GM21786 (cell line): Measurements from ENCODE around the gene AIFM3.

Source experiments
- ATAC-seq: cut with Tn5 transposase; IDR thresholded peaks from one replicate; pipeline ENCODE4 v1.9.1; 2021; ENCODE audit not compliant: unreplicated experiment

Gene AIFM3

GRCh38 chr22:20974336-20974955 is 7.4 kb downstream of the AIFM3 start:
- ATAC-seq: no peak

- no peak for ATAC-seq
These were observed 8.7 kb downstream of the AIFM3 start for GRCh38 chr22:20975541-20976290.

GRCh38 chr22:20976291-20976877 is 9.3 kb downstream of the AIFM3 start:
- no peak for ATAC-seq

- ATAC-seq: no peak
These were observed 10.0 kb downstream of the AIFM3 start for GRCh38 chr22:20977019-20977418.

GRCh38 chr22:20977516-20978170 is 10.6 kb downstream of the AIFM3 start:
- no peak for ATAC-seq

- no peak for ATAC-seq
These were observed 11.4 kb downstream of the AIFM3 start for GRCh38 chr22:20978419-20978818.

GRCh38 chr22:20979243-20979809 is 12.3 kb downstream of the AIFM3 start:
- ATAC-seq: no peak

- ATAC-seq: no peak
These were observed 12.9 kb downstream of the AIFM3 start for GRCh38 chr22:20979940-20980453.

- no peak for ATAC-seq
These were observed 13.5 kb downstream of the AIFM3 start for GRCh38 chr22:20980523-20980922.

- ATAC-seq: no peak
These were observed 14.1 kb downstream of the AIFM3 start for GRCh38 chr22:20980938-20981722.

GRCh38 chr22:20981787-20982562 is 14.9 kb downstream of the AIFM3 start, which contains the start of gene LZTR1:
Gene LZTR1, plus strand, starts transcription at chr22:20982297. Its CDS starts 75 bp downstream, at chr22:20982372.
- peak; percentile 65 for ATAC-seq

- ATAC-seq: no peak
These were observed 15.5 kb downstream of the AIFM3 start for GRCh38 chr22:20982563-20982882.

- no peak for ATAC-seq
These were observed 16.2 kb downstream of the AIFM3 start for GRCh38 chr22:20983081-20983771.

GRCh38 chr22:20985720-20986119 is 18.7 kb downstream of the AIFM3 start:
- ATAC-seq: no peak

GRCh38 chr22:20986365-20986764 is 19.3 kb downstream of the AIFM3 start:
- ATAC-seq: no peak

- no peak for ATAC-seq
These were observed 20.3 kb downstream of the AIFM3 start for GRCh38 chr22:20987375-20987774.

- ATAC-seq: no peak
These were observed 21.7 kb downstream of the AIFM3 start for GRCh38 chr22:20988573-20989322.
